Measurements from ENCODE around the gene BSG.

- TF ChIP-seq CTCF (IDR thresholded peaks at IDR 0.05; ENCODE audit: low read depth, low read length) = no peak
- no peak for TF ChIP-seq EZH2phosphoT487 (IDR thresholded peaks at IDR 0.05; ENCODE audit: low read depth)
Measured at GRCh38 chr19:530134-531008, 42.0 kb upstream of the BSG start.

All from OCI-LY3 (cell line).